Spleen (tissue), 11 donors: Measurements from ENCODE around the gene PWP2. TPM values are rescaled to one million over a fixed set of nuclear protein-coding genes. Genes with fewer than 3 reads are reported as not detected.

Experiments used
- DNase-seq: peaks from one replicate; pipeline ENCODE4 v3.0.0-alpha.2; 2020
- H3K27ac ChIP-seq, 8 donors: fragments of 200-600 bp; sonication (generic) in 7 of 8; 1 replicate in 4 of 8; 2 replicates in 4 of 8; pipeline versions ENCODE4 v1.5.0 to v1.8.0; 2016 to 2021; ENCODE audit warnings: inconsistent platforms in 4 of 8, mild to moderate bottlenecking in 4 of 8, moderate library complexity in 1 of 8
- H3K27me3 ChIP-seq, 7 donors: fragments of 200-600 bp; sonication (generic) in 6 of 7; replicated peaks in 1 of 7; 1 replicate in 4 of 7; 2 replicates in 3 of 7; pipeline versions ENCODE4 v1.5.0 to v1.8.0; 2016 to 2021; ENCODE audit warnings: inconsistent platforms in 3 of 7, mild to moderate bottlenecking in 1 of 7
- H3K36me3 ChIP-seq, 6 donors: fragments of 200-600 bp; sonication (generic) in 5 of 6; 1 replicate in 4 of 6; 2 replicates in 2 of 6; pipeline versions ENCODE4 v1.5.0 to v1.8.0; 2016 to 2021; ENCODE audit warnings: inconsistent platforms in 2 of 6
- H3K4me1 ChIP-seq, 6 donors: fragments of 200-600 bp; sonication (generic) in 5 of 6; 1 replicate in 3 of 6; 2 replicates in 3 of 6; pipeline versions ENCODE4 v1.5.0 to v1.8.0; 2016 to 2021; ENCODE audit warnings: inconsistent platforms in 3 of 6
- H3K4me3 ChIP-seq, 8 donors: fragments of 200-600 bp; sonication (generic) in 7 of 8; 1 replicate in 4 of 8; 2 replicates in 4 of 8; pipeline versions ENCODE4 v1.5.0 to v1.8.0; 2016 to 2021; ENCODE audit warnings: inconsistent platforms in 4 of 8, mild to moderate bottlenecking in 4 of 8, moderate library complexity in 2 of 8
- H3K9me3 ChIP-seq, 8 donors: fragments of 200-600 bp; sonication (generic) in 7 of 8; 1 replicate in 4 of 8; 2 replicates in 4 of 8; pipeline versions ENCODE4 v1.5.0 to v1.8.0; 2016 to 2021; ENCODE audit warnings: inconsistent platforms in 4 of 8
- POLR2A ChIP-seq, 3 donors: fragments of 450-650 bp; IDR thresholded peaks; one replicate each; pipeline ENCODE4 v1.5.1; 2017; ENCODE audit warnings: antibody characterized with exemption in 3 of 3, mild to moderate bottlenecking in 1 of 3
- POLR2AphosphoS5 ChIP-seq, 3 donors: sonication (generic); formaldehyde crosslinking; IDR thresholded peaks; one replicate each; pipeline ENCODE4 v1.5.1; 2017; ENCODE audit warnings: antibody characterized with exemption in 3 of 3
- WGBS, 5 donors: extraction: QIAGEN DNeasy Blood & Tissue Kit in 3 of 5; methylation state at CpG; one replicate each; pipeline versions ENCODE4 v1.1.5 to v1.1.7; 2013 to 2018; 5-methylcytosine and 5-hydroxymethylcytosine counted together
- intact Hi-C: fragments of 100-400 bp; cut with DNase I; formaldehyde crosslinking; loops from one replicate; pipeline ENCODE4 v1.15.0; 2023; ENCODE audit warnings: low total_unique reads
- polyA plus RNA-seq, 3 donors: library from polyadenylated mRNA; stranded (reverse); fragments of 200-250 nt; gene quantifications; one replicate each; pipeline ENCODE4 v1.2.1, GENCODE V29; 2013
- total RNA-seq, 7 donors: library from RNA; depleted of rRNA in 3 of 7; stranded (reverse); fragments of >200 nt in 3 of 7; fragmentation: NEBNext Ultra II Directional in 4 of 7; extraction: Animal tissue kit (Norgen Biotek cat#: 25700) in 4 of 7; gene quantifications; one replicate each; pipeline versions ENCODE4 v1.1.0 to v1.2.1, GENCODE V29; 2016 to 2021
- TF ChIP-seq, protein P1 (sequence below), 11 experiments: fragments of 200-600 bp in 7 of 11; fragments of 450-650 bp in 4 of 11; sonication (generic) in 4 of 11; IDR thresholded peaks in 8 of 11; conservative IDR thresholded peaks in 3 of 11; 1 replicate in 7 of 11; 2 replicates in 4 of 11; pipeline versions ENCODE4 v1.4.0 to v1.8.0; 2016 to 2021; ENCODE audit warnings: antibody characterized with exemption in 11 of 11, inconsistent platforms in 4 of 11, mild to moderate bottlenecking in 1 of 11
- donor health status: healthy with polysubstance abuse.
- donor health status: DM: no; HTN: no; CAD: no; lungs with moderate emphysema.
- donor health status: DM: no; HTN: no; CAD: no.
- donor health status: Bipolar disorder and iron deficiency.
- donor health status: healthy.
- donor health status: DM: no; HTN: no; CAD: no.
- donor health status: DM: yes; HTN: yes; CAD: no.

PWP2 gene
- total and polyA plus RNA-seq, 10 donors = 4.8 to 17.4 (median 10.8) TPM

DNA sequence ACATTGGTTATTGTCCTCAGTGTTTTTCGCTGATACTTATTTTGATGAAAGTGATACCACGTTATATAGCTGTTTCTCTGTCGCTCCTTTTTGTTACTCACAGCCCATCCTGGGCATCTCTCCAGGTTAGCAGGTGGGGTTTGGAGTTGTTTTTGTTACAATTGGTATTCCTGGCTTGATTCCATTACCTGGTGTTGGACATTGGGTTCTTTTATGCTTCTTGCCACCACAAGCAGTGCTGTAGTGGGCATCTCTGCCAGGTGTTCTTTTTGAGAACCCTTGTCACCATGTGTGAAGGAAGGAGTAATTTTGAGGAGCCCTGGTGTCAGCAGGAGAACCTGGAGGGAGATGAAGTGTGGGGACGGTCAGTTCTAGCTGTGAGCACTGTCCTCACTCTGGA lies 47.5 kb upstream of the PWP2 start:
- Histone ChIP-seq H3K4me1 (peaks cover 0 to 15% (median 8%) of the 10 kb centered on the region in 6 donors), H3K36me3 (peaks cover 0 to 100% (median 70%) of the 10 kb centered on the region in 6 donors), H3K4me3 (no peak overlapping the region), H3K27ac (no peak overlapping the region), H3K27me3 (no peaks in the 10 kb centered on the region), H3K9me3 (no peaks in the 10 kb centered on the region)
- no peak for DNase-seq
- intact Hi-C loops = no loop called here
- no peak for TF ChIP-seq POLR2A (IDR thresholded peaks at IDR 0.05)
- TF ChIP-seq, protein P1, sequence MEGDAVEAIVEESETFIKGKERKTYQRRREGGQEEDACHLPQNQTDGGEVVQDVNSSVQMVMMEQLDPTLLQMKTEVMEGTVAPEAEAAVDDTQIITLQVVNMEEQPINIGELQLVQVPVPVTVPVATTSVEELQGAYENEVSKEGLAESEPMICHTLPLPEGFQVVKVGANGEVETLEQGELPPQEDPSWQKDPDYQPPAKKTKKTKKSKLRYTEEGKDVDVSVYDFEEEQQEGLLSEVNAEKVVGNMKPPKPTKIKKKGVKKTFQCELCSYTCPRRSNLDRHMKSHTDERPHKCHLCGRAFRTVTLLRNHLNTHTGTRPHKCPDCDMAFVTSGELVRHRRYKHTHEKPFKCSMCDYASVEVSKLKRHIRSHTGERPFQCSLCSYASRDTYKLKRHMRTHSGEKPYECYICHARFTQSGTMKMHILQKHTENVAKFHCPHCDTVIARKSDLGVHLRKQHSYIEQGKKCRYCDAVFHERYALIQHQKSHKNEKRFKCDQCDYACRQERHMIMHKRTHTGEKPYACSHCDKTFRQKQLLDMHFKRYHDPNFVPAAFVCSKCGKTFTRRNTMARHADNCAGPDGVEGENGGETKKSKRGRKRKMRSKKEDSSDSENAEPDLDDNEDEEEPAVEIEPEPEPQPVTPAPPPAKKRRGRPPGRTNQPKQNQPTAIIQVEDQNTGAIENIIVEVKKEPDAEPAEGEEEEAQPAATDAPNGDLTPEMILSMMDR (IDR thresholded peaks at IDR 0.05 in 8 of 11, conservative IDR thresholded peaks at IDR 0.05 in 3 of 11) = no peak
- no peak for TF ChIP-seq POLR2AphosphoS5 (IDR thresholded peaks at IDR 0.05)
- 93 to 98% (median 96%) methylated on average over 4 of the region's 4 CpGs for WGBS, 5 donors

DNA sequence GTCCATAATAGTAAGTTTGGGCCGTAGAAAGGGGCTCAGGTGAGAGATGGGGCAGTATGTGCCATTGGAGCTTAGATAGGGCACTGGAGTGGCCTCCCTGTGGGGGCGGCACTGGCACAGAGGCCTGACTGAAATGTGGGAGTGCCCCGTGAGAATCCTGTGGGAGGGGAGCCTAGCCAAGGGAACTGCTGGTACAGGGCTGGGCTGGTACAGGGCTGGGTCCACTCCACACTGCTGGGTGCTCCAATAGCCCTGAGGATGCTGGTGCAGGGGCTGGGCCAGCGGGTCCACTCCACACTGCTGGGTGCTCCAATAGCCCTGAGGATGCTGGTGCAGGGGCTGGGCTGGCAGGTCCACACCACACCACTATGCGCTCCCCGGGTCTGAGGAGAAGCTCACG lies 44.8 kb upstream of the PWP2 start:
- Histone ChIP-seq H3K4me3 (no peak overlapping the region), H3K4me1 (peaks cover 4 to 32% (median 18%) of the 10 kb centered on the region in 6 donors), H3K27ac (no peak overlapping the region), H3K9me3 (no peaks in the 10 kb centered on the region), H3K36me3 (peaks cover 0 to 100% (median 54%) of the 10 kb centered on the region in 6 donors), H3K27me3 (no peaks in the 10 kb centered on the region)
- WGBS, 5 donors = 93 to 96% (median 94%) methylated on average over 7 of the region's 7 CpGs
- intact Hi-C loops = no loop called here
- DNase-seq = no peak
- no peak for TF ChIP-seq POLR2AphosphoS5 (IDR thresholded peaks at IDR 0.05)
- TF ChIP-seq POLR2A (IDR thresholded peaks at IDR 0.05) = no peak
- TF ChIP-seq, protein P1 (IDR thresholded peaks at IDR 0.05 in 8 of 11, conservative IDR thresholded peaks at IDR 0.05 in 3 of 11) = no peak

DNA sequence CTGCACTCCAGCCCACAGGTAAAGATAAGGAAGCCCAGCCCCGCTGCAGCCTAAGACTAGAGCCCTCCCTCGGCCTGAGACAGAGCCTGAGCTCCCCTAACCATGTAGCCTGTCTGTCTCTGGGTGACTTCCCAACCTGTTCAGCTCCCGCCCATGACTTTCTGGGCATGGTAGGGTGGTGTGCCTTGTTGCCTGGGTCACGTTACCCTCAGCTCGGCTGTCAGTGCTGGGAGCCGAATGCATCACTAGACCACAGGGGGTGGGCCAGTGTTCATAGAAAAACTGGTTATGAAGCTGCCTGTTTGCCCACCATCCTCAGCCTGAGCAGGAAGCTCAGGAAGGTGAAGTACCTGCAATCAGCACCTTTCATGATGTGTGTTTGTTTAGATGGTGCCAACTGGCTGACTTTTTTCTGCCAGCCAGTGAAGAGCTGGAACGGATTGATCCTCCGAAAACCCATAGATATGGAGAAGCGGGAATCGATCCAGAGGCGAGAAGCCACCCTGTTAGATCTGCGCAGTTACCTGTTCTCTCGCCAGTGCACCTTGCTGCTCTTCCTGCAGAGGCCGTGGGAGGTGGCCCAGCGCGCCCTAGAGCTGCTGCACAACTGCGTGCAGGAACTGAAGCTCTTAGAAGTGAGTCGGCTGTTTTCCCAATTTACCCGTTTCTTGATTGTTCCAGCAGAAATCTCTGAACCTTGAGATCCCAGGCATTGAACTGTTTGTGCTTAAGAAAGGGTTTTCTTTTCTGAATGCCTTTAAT lies 43.9 kb upstream of the PWP2 start:
- TF ChIP-seq, protein P1 (IDR thresholded peaks at IDR 0.05 in 8 of 11, conservative IDR thresholded peaks at IDR 0.05 in 3 of 11) = no peak
- peaks cover 4 to 34% (median 18%) of the 10 kb centered on the region in 6 donors for H3K4me1 ChIP-seq
- no peaks in the 10 kb centered on the region for H3K27me3 ChIP-seq
- H3K27ac ChIP-seq = no peak overlapping the region
- peaks cover 0 to 100% (median 50%) of the 10 kb centered on the region in 6 donors for H3K36me3 ChIP-seq
- intact Hi-C loops = no loop called here
- WGBS, 5 donors = 91 to 96% (median 94%) methylated on average over 17 to 19 of the region's 19 CpGs
- H3K9me3 ChIP-seq = no peaks in the 10 kb centered on the region
- no peak for DNase-seq
- H3K4me3 ChIP-seq = no peak overlapping the region

DNA sequence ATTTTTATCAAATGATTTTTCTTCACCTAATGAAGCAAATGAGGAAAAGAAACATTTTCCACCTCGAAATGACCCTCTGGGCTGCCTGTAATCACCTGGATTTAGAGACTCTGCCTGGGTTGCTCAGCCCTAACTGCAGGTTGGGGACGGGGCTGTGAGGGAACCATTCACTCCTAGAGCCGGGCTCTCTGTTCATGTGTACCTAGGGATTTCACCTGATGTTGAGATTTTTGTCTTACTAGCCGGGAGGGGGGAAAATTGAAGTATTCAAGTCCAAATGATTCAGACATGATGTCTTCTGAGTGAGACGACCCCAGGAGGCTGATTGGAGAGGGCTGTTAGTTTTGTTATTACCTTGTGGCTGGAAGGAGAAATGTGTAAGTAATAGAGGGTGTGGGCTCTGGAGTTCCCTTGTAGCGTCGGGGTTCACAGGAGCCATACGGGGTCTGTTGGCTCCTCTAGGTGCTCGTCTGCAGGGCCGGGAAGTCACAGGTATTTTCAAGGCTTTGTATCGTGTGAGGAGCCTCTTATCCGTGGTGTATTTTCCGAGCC lies 42.3 kb upstream of the PWP2 start:
- H3K36me3 ChIP-seq = peaks cover 0 to 100% (median 46%) of the 10 kb centered on the region in 6 donors
- intact Hi-C loops = no loop called here
- no peaks in the 10 kb centered on the region for H3K27me3 ChIP-seq
- 72 to 83% (median 79%) methylated on average over 11 to 13 of the region's 13 CpGs for WGBS, 5 donors
- H3K9me3 ChIP-seq = no peaks in the 10 kb centered on the region
- no peak for DNase-seq
- TF ChIP-seq, protein P1 (IDR thresholded peaks at IDR 0.05 in 8 of 11, conservative IDR thresholded peaks at IDR 0.05 in 3 of 11) = no peak
- TF ChIP-seq POLR2A (IDR thresholded peaks at IDR 0.05) (no peak), POLR2AphosphoS5 (IDR thresholded peaks at IDR 0.05) (no peak)
- peaks cover 4 to 34% (median 18%) of the 10 kb centered on the region in 6 donors for H3K4me1 ChIP-seq
- peak overlapping the region; percentile 55 to 83 (median 67) for H3K27ac ChIP-seq
- no peak overlapping the region for H3K4me3 ChIP-seq
